Stimulated activated CD8-positive, alpha-beta memory T cell treated with anti-CD3 and anti-CD28 coated beads, Interleukin-15, amount 100 ng/mL, for 1 hour (primary cell): ENCODE measurements around the gene NOP16.
A peak's percentile ranks its signal among the peaks of the same experiment; 100 is the strongest.

Experiments
- DNase-seq: peaks from one replicate; pipeline ENCODE4 v3.0.0-alpha.2; 2020; ENCODE audit warnings: low read depth

NOP16 gene

GRCh38 chr5:176388444-176389134 lies at the start of gene NOP16, which contains the start of gene HIGD2A:
Gene NOP16 (minus strand): TSS chr5:176388598. CDS start chr5:176388539, 59 bp downstream.
Gene HIGD2A (plus strand): TSS chr5:176388751. CDS start chr5:176388820, 69 bp downstream.
- peak; percentile 99 for DNase-seq

- no peak for DNase-seq
Observed at GRCh38 chr5:176436656-176437055, 48.3 kb upstream of the NOP16 start.

- no peak for DNase-seq
Observed at GRCh38 chr5:176432707-176433106, 44.3 kb upstream of the NOP16 start.

- DNase-seq = no peak
Observed at GRCh38 chr5:176429972-176430371, 41.6 kb upstream of the NOP16 start.

GRCh38 chr5:176427971-176428370 lies 39.6 kb upstream of the NOP16 start:
- no peak for DNase-seq

GRCh38 chr5:176426876-176427275 lies 38.5 kb upstream of the NOP16 start:
- DNase-seq = no peak

- no peak for DNase-seq
Observed at GRCh38 chr5:176425791-176426190, 37.4 kb upstream of the NOP16 start.

- DNase-seq = no peak
Observed at GRCh38 chr5:176425138-176425537, 36.7 kb upstream of the NOP16 start.

- DNase-seq = no peak
Observed at GRCh38 chr5:176424181-176424580, 35.8 kb upstream of the NOP16 start.

- DNase-seq = no peak
Observed at GRCh38 chr5:176420972-176421544, 32.7 kb upstream of the NOP16 start.

GRCh38 chr5:176420086-176420485 lies 31.7 kb upstream of the NOP16 start:
- DNase-seq = no peak

GRCh38 chr5:176418251-176418650 lies 29.9 kb upstream of the NOP16 start:
- DNase-seq = no peak

GRCh38 chr5:176416965-176417364 lies 28.6 kb upstream of the NOP16 start:
- DNase-seq = no peak

- peak; percentile 75 for DNase-seq
Observed at GRCh38 chr5:176415952-176416924, 27.8 kb upstream of the NOP16 start, which contains the start of gene CLTB. Gene CLTB (minus strand): TSS chr5:176416539. CDS start chr5:176416363, 176 bp downstream.

GRCh38 chr5:176415240-176415951 lies 27.0 kb upstream of the NOP16 start:
- DNase-seq = no peak

GRCh38 chr5:176414704-176415103 lies 26.3 kb upstream of the NOP16 start:
- DNase-seq = no peak

- DNase-seq = no peak
Observed at GRCh38 chr5:176413709-176414191, 25.4 kb upstream of the NOP16 start.

- no peak for DNase-seq
Observed at GRCh38 chr5:176413255-176413565, 24.8 kb upstream of the NOP16 start.

- DNase-seq = no peak
Observed at GRCh38 chr5:176412517-176413254, 24.3 kb upstream of the NOP16 start.

- DNase-seq = no peak
Observed at GRCh38 chr5:176410486-176411180, 22.2 kb upstream of the NOP16 start.

- no peak for DNase-seq
Observed at GRCh38 chr5:176409765-176410164, 21.4 kb upstream of the NOP16 start.
